Stimulated activated CD8-positive, alpha-beta memory T cell treated with anti-CD3 and anti-CD28 coated beads, Interleukin-12 subunit alpha, Interleukin-12 subunit beta, amount 100 ng/mL, for 4 hours (primary cell): ENCODE data around the gene RHBG.
"Not testable (repeated sequence)": the region's sequence is repeated elsewhere in the genome, so short reads cannot be mapped to it uniquely, and the experiment has no call there.

ENCODE experiments used
- DNase-seq: peaks from one replicate; pipeline ENCODE4 v3.0.0-alpha.2; 2020; ENCODE audit warnings: low read depth

RHBG gene

GRCh38 chr1:156360534-156360933 lies 8.5 kb upstream of the RHBG start:
- no peak for DNase-seq

GRCh38 chr1:156365754-156366153 lies 3.3 kb upstream of the RHBG start:
- no peak for DNase-seq

GRCh38 chr1:156366378-156367166 lies 2.4 kb upstream of the RHBG start:
- no peak for DNase-seq

GRCh38 chr1:156367383-156368156 lies 1.4 kb upstream of the RHBG start:
- DNase-seq = no peak

GRCh38 chr1:156368157-156368658 lies 803 bp upstream of the RHBG start:
- DNase-seq = no peak

- not testable (repeated sequence) for DNase-seq
These were observed 775 bp downstream of the RHBG start for GRCh38 chr1:156369685-156370286.

- DNase-seq = no peak
These were observed 2.7 kb downstream of the RHBG start for GRCh38 chr1:156371553-156372264.

- DNase-seq = no peak
These were observed 3.2 kb downstream of the RHBG start for GRCh38 chr1:156372265-156372586.

GRCh38 chr1:156372876-156373275 lies 3.9 kb downstream of the RHBG start:
- DNase-seq = no peak

- no peak for DNase-seq
These were observed 4.5 kb downstream of the RHBG start for GRCh38 chr1:156373546-156373945.

GRCh38 chr1:156376146-156376545 lies 7.1 kb downstream of the RHBG start:
- DNase-seq = no peak

GRCh38 chr1:156376958-156377919 lies 8.2 kb downstream of the RHBG start:
- no peak for DNase-seq

GRCh38 chr1:156378557-156378956 lies 9.5 kb downstream of the RHBG start:
- DNase-seq = no peak

- DNase-seq = no peak
These were observed 10.6 kb downstream of the RHBG start for GRCh38 chr1:156379420-156380165.

- DNase-seq = no peak
These were observed 13.6 kb downstream of the RHBG start for GRCh38 chr1:156382561-156382960.

GRCh38 chr1:156383023-156383422 lies 14.0 kb downstream of the RHBG start:
- DNase-seq = peak; percentile 17

GRCh38 chr1:156384007-156384406 lies 15.0 kb downstream of the RHBG start:
- DNase-seq = no peak

- DNase-seq = no peak
These were observed 15.6 kb downstream of the RHBG start for GRCh38 chr1:156384658-156385057.

- DNase-seq = peak; percentile 37
These were observed 16.6 kb downstream of the RHBG start for GRCh38 chr1:156385534-156386031.
